HepG2 (cell line): Measurements from ENCODE around the gene CCNYL1. TPM values are rescaled to one million over a fixed set of nuclear protein-coding genes. Genes with fewer than 3 reads are reported as not detected.
A peak's percentile ranks its signal among the peaks of the same experiment; 100 is the strongest.

ENCODE experiments used
- CBX1 ChIP-seq: IDR thresholded peaks from one replicate; pipeline ENCODE4 v1.6.1; 2016; ENCODE audit warnings: antibody characterized with exemption, low read depth
- FOXO4 ChIP-seq: sonication (generic); formaldehyde crosslinking; conservative IDR thresholded peaks from 2 replicates; pipeline ENCODE4 v1.8.1; 2023; ENCODE audit warnings: missing genetic modification reagents
- HDAC2 ChIP-seq: sonication (generic); formaldehyde crosslinking; IDR thresholded peaks from 2 replicates; pipeline ENCODE4 v1.4.0; 2020; ENCODE audit warnings: missing genetic modification reagents
- NFE2L2 ChIP-seq: fragments of 150-350 bp; IDR thresholded peaks from 2 replicates; pipeline ENCODE4 v1.6.1; 2014; ENCODE audit warnings: low read length
- PAWR ChIP-seq: sonication (generic); formaldehyde crosslinking; IDR thresholded peaks from 2 replicates; pipeline ENCODE4 v1.4.0; 2020; ENCODE audit warnings: missing genetic modification reagents, mild to moderate bottlenecking, borderline replicate concordance
- ZBTB34 ChIP-seq: sonication (generic); formaldehyde crosslinking; IDR thresholded peaks from 2 replicates; pipeline ENCODE4 v1.8.0; 2022; ENCODE audit warnings: mild to moderate bottlenecking, missing genetic modification reagents
- ZBTB7A ChIP-seq: sonication (generic); formaldehyde crosslinking; IDR thresholded peaks from 2 replicates; pipeline ENCODE4 v1.8.0; 2022; ENCODE audit warnings: mild to moderate bottlenecking, missing genetic modification reagents
- ZHX1 ChIP-seq: sonication (generic); formaldehyde crosslinking; IDR thresholded peaks from 2 replicates; pipeline ENCODE4 v1.8.1; 2022; ENCODE audit warnings: low read depth, mild to moderate bottlenecking, missing genetic modification reagents
- ZNF792 ChIP-seq: IDR thresholded peaks from 2 replicates; pipeline ENCODE4 v1.6.1; 2016
- polyA plus RNA-seq, 8 experiments: library from polyadenylated mRNA; depleted of rRNA in 3 of 8; stranded (reverse) in 7 of 8; unstranded in 1 of 8; fragments of >200 nt; fragmentation: Illumina TruSeq in 4 of 8; extraction: Trizol in 4 of 8; gene quantifications; 2 replicates each; pipeline versions ENCODE4 v1.2.1 to v1.2.3, GENCODE V29; 2011 to 2016; ENCODE audit warnings: low read depth in 4 of 8, missing spikeins in 1 of 8, mixed read lengths in 1 of 8; ENCODE audit not compliant: insufficient read depth in 1 of 8
- total RNA-seq, 5 experiments: library from RNA; depleted of rRNA; stranded (reverse); fragments of >200 nt; fragmentation: Illumina TruSeq; extraction: Trizol; gene quantifications; 2 replicates each; pipeline ENCODE4 v1.2.3, GENCODE V29; 2016; ENCODE audit warnings: low read depth in 1 of 5
- TF ChIP-seq, protein P1 (sequence below): sonication (generic); formaldehyde crosslinking; IDR thresholded peaks from 2 replicates; pipeline ENCODE4 v1.4.0; 2020; ENCODE audit warnings: mild to moderate bottlenecking, missing genetic modification reagents
- TF ChIP-seq, protein P2 (sequence below): sonication (generic); formaldehyde crosslinking; IDR thresholded peaks from 2 replicates; pipeline ENCODE4 v1.4.0; 2020; ENCODE audit warnings: missing genetic modification reagents, borderline replicate concordance
- TF ChIP-seq, protein P3 (sequence below): sonication (generic); formaldehyde crosslinking; IDR thresholded peaks from 2 replicates; pipeline ENCODE4 v1.8.1; 2022; ENCODE audit warnings: mild to moderate bottlenecking, missing genetic modification reagents
- TF ChIP-seq, protein P4 (sequence below): sonication (generic); formaldehyde crosslinking; conservative IDR thresholded peaks from 2 replicates; pipeline ENCODE4 v1.4.0; 2020; ENCODE audit warnings: mild to moderate bottlenecking, missing genetic modification reagents, moderate library complexity

CCNYL1 gene
- total and polyA plus RNA-seq, 2 of the 13 experiments (the other 11 are each of a cell fraction or from before 2014, with no cell fraction given) = 12.5 to 16.2 TPM

DNA sequence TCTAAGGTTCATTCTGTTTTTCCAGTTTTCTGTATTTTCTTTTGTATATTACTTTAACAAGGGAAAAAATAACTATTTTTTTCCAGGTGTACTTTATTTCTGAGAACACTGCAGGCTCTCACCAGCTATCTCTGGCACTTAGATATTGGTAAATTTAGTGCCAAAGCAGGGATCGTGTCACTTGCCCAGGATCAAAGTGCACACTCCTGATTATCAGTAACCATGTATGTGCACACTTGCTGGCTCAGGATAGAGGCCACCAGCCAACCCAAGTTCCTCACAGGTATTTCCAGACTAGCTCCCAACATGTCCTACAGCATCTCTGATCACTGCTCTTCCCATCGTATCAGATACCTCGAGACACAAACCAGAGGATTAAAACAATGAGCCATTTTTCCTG is 64.0 kb downstream of the CCNYL1 start (continued):
- TF ChIP-seq FOXO4 (no peak), PAWR (CRISPR knock-in tag) (no peak), NFE2L2 (no peak), CBX1 (no peak), ZBTB7A (CRISPR knock-in tag) (no peak), HDAC2 (CRISPR knock-in tag) (0 out of 2 replicates have a peak, but pooled peaks have one; percentile 25), ZNF792 (CRISPR knock-in tag) (no peak), ZBTB34 (CRISPR knock-in tag) (peak; percentile 32; the same call in 1 of the 2 replicates), ZHX1 (CRISPR knock-in tag) (no peak)
- TF ChIP-seq, protein P1, sequence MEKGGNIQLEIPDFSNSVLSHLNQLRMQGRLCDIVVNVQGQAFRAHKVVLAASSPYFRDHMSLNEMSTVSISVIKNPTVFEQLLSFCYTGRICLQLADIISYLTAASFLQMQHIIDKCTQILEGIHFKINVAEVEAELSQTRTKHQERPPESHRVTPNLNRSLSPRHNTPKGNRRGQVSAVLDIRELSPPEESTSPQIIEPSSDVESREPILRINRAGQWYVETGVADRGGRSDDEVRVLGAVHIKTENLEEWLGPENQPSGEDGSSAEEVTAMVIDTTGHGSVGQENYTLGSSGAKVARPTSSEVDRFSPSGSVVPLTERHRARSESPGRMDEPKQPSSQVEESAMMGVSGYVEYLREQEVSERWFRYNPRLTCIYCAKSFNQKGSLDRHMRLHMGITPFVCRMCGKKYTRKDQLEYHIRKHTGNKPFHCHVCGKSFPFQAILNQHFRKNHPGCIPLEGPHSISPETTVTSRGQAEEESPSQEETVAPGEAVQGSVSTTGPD = 0 out of 2 replicates have a peak, but pooled peaks have one; percentile 30
- TF ChIP-seq, protein P2, sequence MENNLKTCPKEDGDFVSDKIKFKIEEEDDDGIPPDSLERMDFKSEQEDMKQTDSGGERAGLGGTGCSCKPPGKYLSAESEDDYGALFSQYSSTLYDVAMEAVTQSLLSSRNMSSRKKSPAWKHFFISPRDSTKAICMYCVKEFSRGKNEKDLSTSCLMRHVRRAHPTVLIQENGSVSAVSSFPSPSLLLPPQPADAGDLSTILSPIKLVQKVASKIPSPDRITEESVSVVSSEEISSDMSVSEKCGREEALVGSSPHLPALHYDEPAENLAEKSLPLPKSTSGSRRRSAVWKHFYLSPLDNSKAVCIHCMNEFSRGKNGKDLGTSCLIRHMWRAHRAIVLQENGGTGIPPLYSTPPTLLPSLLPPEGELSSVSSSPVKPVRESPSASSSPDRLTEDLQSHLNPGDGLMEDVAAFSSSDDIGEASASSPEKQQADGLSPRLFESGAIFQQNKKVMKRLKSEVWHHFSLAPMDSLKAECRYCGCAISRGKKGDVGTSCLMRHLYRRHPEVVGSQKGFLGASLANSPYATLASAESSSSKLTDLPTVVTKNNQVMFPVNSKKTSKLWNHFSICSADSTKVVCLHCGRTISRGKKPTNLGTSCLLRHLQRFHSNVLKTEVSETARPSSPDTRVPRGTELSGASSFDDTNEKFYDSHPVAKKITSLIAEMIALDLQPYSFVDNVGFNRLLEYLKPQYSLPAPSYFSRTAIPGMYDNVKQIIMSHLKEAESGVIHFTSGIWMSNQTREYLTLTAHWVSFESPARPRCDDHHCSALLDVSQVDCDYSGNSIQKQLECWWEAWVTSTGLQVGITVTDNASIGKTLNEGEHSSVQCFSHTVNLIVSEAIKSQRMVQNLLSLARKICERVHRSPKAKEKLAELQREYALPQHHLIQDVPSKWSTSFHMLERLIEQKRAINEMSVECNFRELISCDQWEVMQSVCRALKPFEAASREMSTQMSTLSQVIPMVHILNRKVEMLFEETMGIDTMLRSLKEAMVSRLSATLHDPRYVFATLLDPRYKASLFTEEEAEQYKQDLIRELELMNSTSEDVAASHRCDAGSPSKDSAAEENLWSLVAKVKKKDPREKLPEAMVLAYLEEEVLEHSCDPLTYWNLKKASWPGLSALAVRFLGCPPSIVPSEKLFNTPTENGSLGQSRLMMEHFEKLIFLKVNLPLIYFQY (CRISPR knock-in tag) = no peak
- TF ChIP-seq, protein P3, sequence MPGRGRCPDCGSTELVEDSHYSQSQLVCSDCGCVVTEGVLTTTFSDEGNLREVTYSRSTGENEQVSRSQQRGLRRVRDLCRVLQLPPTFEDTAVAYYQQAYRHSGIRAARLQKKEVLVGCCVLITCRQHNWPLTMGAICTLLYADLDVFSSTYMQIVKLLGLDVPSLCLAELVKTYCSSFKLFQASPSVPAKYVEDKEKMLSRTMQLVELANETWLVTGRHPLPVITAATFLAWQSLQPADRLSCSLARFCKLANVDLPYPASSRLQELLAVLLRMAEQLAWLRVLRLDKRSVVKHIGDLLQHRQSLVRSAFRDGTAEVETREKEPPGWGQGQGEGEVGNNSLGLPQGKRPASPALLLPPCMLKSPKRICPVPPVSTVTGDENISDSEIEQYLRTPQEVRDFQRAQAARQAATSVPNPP (CRISPR knock-in tag) = no peak
- TF ChIP-seq, protein P4, sequence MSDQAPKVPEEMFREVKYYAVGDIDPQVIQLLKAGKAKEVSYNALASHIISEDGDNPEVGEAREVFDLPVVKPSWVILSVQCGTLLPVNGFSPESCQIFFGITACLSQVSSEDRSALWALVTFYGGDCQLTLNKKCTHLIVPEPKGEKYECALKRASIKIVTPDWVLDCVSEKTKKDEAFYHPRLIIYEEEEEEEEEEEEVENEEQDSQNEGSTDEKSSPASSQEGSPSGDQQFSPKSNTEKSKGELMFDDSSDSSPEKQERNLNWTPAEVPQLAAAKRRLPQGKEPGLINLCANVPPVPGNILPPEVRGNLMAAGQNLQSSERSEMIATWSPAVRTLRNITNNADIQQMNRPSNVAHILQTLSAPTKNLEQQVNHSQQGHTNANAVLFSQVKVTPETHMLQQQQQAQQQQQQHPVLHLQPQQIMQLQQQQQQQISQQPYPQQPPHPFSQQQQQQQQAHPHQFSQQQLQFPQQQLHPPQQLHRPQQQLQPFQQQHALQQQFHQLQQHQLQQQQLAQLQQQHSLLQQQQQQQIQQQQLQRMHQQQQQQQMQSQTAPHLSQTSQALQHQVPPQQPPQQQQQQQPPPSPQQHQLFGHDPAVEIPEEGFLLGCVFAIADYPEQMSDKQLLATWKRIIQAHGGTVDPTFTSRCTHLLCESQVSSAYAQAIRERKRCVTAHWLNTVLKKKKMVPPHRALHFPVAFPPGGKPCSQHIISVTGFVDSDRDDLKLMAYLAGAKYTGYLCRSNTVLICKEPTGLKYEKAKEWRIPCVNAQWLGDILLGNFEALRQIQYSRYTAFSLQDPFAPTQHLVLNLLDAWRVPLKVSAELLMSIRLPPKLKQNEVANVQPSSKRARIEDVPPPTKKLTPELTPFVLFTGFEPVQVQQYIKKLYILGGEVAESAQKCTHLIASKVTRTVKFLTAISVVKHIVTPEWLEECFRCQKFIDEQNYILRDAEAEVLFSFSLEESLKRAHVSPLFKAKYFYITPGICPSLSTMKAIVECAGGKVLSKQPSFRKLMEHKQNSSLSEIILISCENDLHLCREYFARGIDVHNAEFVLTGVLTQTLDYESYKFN (CRISPR knock-in tag) = no peak; the same call in 1 of the 2 replicates
